ENCODE measurements around the gene ZNF519. TPM values are rescaled to one million over a fixed set of nuclear protein-coding genes. Genes with fewer than 3 reads are reported as not detected.
"Not testable (repeated sequence)": the region's sequence is repeated elsewhere in the genome, so short reads cannot be mapped to it uniquely, and the experiment has no call there.

The ZNF519 gene
- total and polyA plus RNA-seq, 3 donors from 2014 or later, result 3.8 to 18.7 (median 12.6) TPM

DNA sequence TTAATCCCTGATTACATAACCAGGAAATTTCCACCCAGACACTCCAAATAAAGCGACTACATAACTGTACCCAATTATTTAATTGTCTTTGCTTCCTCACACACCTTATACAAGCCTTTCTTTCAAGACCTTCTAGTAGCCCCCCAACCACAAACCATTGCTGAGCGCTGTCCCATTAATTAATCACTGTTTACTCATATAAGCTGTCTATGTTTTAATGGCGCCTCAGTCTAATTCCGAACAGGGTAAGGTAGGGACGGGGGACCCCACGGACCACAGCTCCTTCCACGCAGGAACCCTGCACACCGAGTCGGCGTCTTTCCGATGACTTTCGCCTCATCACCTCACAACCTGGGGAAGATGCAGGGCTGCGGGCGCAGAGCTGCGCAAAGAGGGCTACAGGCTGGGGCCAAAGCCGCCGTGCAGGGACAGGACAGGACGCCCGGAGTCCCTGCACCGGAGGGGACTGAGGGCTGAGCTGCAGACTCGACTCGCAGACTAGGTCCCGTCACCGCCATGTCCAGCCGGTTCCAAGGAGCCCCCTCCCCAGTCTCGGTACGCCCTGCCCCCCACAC is 452 bp downstream of the ZNF519 start:
- WGBS, 2 donors, result 1 to 4% methylated on average over 4 to 18 of the region's 27 CpGs
- Histone ChIP-seq H3K27ac (peak overlapping the region in 1 of 2 donors; percentile 72), H3K4me3 (peak overlapping the region; percentile 75 to 76)
- H3K27me3 ChIP-seq; H3K36me3 ChIP-seq (ENCODE audit: low read depth, missing control alignments); H3K4me1 ChIP-seq; H3K9me3 ChIP-seq; DNase-seq; intact Hi-C loops (cut with DNase I; ENCODE audit: low total_unique reads): not testable (repeated sequence)

DNA sequence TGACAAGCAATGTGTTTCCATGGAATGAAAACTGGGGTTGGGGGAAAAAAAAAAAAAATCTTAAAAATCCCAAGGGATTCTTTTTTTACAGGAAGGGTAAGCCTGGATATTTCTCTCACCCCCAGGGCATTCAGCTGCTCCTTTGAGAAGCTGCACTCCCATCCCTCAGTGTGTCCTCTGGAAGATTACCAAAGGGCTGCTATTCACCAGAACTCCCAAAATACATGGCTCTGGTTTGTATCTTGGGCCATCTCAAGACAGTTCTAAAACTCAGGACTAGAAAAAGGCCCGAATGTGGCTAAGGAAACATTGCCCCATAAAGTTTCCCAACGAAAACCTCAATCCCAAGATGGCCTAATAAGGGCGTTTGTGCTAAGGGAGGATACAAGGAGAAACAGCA is 1.4 kb downstream of the ZNF519 start:
- DNase-seq; H3K4me3 ChIP-seq; H3K27ac ChIP-seq; H3K9me3 ChIP-seq; H3K27me3 ChIP-seq; H3K36me3 ChIP-seq (ENCODE audit: low read depth, missing control alignments); H3K4me1 ChIP-seq; intact Hi-C loops (cut with DNase I; ENCODE audit: low total_unique reads): not testable (repeated sequence)
- 25 to 49% methylated on average over 2 to 3 of the region's 3 CpGs for WGBS, 2 donors

DNA sequence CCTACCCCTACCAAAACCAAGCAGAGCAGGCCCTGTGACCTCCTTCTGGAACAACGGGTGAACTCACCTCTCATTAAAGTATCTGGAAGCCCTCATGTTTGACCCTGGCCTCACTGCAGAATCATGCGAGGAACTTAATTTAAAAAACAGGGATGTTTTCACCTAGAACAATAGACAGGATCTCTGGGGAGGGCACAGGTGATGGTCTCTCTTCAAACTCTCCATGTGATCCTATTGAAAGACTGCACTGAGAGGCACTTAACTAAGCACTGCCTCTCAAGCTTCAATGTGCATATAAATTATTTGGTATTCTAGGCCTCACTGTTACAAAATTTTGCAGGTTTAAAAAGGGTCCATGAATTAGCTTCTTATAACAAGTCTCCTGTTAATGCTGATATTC is 7.5 kb downstream of the ZNF519 start:
- no peak for TF ChIP-seq POLR2A (IDR thresholded peaks at IDR 0.05)
- TF ChIP-seq, protein P1, sequence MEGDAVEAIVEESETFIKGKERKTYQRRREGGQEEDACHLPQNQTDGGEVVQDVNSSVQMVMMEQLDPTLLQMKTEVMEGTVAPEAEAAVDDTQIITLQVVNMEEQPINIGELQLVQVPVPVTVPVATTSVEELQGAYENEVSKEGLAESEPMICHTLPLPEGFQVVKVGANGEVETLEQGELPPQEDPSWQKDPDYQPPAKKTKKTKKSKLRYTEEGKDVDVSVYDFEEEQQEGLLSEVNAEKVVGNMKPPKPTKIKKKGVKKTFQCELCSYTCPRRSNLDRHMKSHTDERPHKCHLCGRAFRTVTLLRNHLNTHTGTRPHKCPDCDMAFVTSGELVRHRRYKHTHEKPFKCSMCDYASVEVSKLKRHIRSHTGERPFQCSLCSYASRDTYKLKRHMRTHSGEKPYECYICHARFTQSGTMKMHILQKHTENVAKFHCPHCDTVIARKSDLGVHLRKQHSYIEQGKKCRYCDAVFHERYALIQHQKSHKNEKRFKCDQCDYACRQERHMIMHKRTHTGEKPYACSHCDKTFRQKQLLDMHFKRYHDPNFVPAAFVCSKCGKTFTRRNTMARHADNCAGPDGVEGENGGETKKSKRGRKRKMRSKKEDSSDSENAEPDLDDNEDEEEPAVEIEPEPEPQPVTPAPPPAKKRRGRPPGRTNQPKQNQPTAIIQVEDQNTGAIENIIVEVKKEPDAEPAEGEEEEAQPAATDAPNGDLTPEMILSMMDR (IDR thresholded peaks at IDR 0.05), result no peak
- no peaks in the 10 kb centered on the region for H3K36me3 ChIP-seq (ENCODE audit: low read depth, missing control alignments)
- H3K27me3 ChIP-seq, result no peaks in the 10 kb centered on the region
- intact Hi-C loops (cut with DNase I; ENCODE audit: low total_unique reads), result no loop called here
- H3K27ac ChIP-seq, result no peak overlapping the region
- H3K4me3 ChIP-seq, result no peak overlapping the region
- no peaks in the 10 kb centered on the region for H3K9me3 ChIP-seq
- H3K4me1 ChIP-seq, result no peaks in the 10 kb centered on the region
- WGBS, 2 donors, result 45 to 53% methylated on average over 2 of the region's 2 CpGs
- no peak for DNase-seq

DNA sequence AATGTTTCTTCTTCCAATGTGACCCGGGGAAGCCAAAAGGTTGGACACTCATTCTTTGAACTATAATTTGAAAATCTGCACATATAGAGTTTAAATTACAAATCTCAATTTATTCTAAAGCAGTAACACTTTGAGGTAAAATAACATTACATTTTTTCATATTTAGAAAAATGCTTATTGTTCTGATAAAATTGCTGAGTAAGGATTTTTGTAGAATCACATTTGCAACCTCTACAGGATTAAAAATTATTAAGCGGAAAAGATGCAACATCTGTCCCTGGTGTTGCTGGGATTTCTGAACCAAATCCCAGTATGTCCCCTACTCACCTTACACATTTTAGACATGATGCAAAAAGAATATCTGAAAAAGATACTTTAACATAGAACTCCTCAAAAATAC is 10.1 kb downstream of the ZNF519 start:
- no peak for DNase-seq
- Histone ChIP-seq H3K27me3 (no peaks in the 10 kb centered on the region), H3K36me3 (ENCODE audit: low read depth, missing control alignments) (no peaks in the 10 kb centered on the region), H3K4me3 (no peak overlapping the region), H3K9me3 (no peaks in the 10 kb centered on the region), H3K4me1 (no peaks in the 10 kb centered on the region), H3K27ac (no peak overlapping the region)
- WGBS, 2 donors, result 96 to 98% methylated on average over 2 of the region's 2 CpGs
- intact Hi-C loops (cut with DNase I; ENCODE audit: low total_unique reads), result no loop called here
- no peak for TF ChIP-seq POLR2A (IDR thresholded peaks at IDR 0.05)
- TF ChIP-seq, protein P1 (IDR thresholded peaks at IDR 0.05), result no peak

DNA sequence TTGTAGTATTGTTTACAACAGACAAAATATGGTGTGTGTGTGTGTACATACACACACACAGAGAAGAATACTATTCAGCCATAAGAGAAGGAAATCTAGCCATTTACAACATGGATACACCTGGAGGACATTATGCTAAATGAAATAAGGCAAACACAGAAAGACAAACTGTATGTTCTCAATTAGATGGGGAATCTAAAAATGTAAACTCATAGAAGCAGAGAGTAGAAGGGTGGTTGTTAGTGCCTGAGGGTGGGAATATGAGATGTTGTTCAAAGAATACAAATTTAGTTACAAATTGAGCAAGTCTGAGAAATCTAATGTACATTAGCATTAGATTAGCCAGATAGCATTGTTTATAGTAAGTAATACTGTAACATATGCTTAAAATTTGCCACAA is 11.3 kb downstream of the ZNF519 start:
- Histone ChIP-seq H3K27ac (no peak overlapping the region), H3K4me1 (no peaks in the 10 kb centered on the region), H3K4me3 (no peak overlapping the region), H3K36me3 (ENCODE audit: low read depth, missing control alignments) (no peaks in the 10 kb centered on the region), H3K27me3 (no peaks in the 10 kb centered on the region), H3K9me3 (no peaks in the 10 kb centered on the region)
- no peak for DNase-seq
- intact Hi-C loops (cut with DNase I; ENCODE audit: low total_unique reads), result no loop called here
- TF ChIP-seq POLR2A (IDR thresholded peaks at IDR 0.05), result no peak
- TF ChIP-seq, protein P1 (IDR thresholded peaks at IDR 0.05), result no peak

DNA sequence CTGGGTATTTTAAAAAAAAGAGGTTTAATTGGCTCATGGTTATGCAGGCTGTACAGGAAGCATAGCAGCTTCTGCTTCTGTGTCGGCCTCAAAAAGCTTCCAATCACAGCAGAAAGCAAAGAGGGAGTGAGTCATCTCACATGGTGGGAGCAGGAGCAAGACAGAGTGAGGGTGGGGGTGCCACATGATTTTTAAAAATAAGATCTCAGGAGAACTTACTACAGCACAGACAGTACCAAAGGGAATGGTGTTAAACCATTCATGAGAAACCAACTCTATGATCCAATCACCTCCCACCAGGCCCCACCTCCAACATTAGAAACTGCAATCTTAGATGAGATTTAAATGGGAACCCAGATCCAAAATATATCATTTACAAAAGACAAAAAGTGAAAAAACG is 14.6 kb downstream of the ZNF519 start:
- Histone ChIP-seq H3K9me3 (no peaks in the 10 kb centered on the region), H3K27me3 (no peaks in the 10 kb centered on the region), H3K4me1 (no peaks in the 10 kb centered on the region), H3K4me3 (no peak overlapping the region), H3K27ac (no peak overlapping the region), H3K36me3 (ENCODE audit: low read depth, missing control alignments) (no peaks in the 10 kb centered on the region)
- WGBS, 2 donors, result 94 to 98% methylated on average over 2 of the region's 2 CpGs
- TF ChIP-seq, protein P1 (IDR thresholded peaks at IDR 0.05), result no peak
- intact Hi-C loops (cut with DNase I; ENCODE audit: low total_unique reads), result no loop called here
- no peak for DNase-seq
